ENCODE measurements around the gene CLMN. TPM values are rescaled to one million over a fixed set of nuclear protein-coding genes. Genes with fewer than 3 reads are reported as not detected.

CLMN gene
- total and polyA plus RNA-seq, 9 of the 15 experiments (the other 6 are each of a cell fraction or from before 2014, with no cell fraction given): 0.01 to 0.18 (median 0.07) TPM; not detected in 4

- intact Hi-C loops (cut with micrococcal nuclease) (loop anchor here (1.0 to 10.0 kb wide), 2 partner anchors 102 to 508 kb away; no protein-coding TSS in a partner anchor), in situ Hi-C loops (cut with MboI) (no loop called here)
- no TSS peak for BruUV-seq (replicated peaks)
- Histone ChIP-seq H3K4me1 (replicated peaks in 1 of 2; ENCODE audit: control insufficient read depth in 2 of 2, insufficient read depth in 2 of 2, low read length in 2 of 2) (no peaks in the 10 kb centered on the region), H3K79me2 (ENCODE audit: control insufficient read depth, insufficient read depth, low read length) (no peaks in the 10 kb centered on the region), H3K27me3 (ENCODE audit: control insufficient read depth in 2 of 2, insufficient read depth in 2 of 2, low read length in 2 of 2) (peaks cover 3 to 14% of the 10 kb centered on the region in 2 experiments; a peak in 3 of 5 replicates), H3K4me2 (ENCODE audit: insufficient read depth, low read length) (no peak overlapping the region), H3K9ac (ENCODE audit: insufficient read depth in 1 of 2, low read depth in 2 of 2, low read length in 2 of 2) (no peak overlapping the region), H3K27ac (ENCODE audit: extremely low read depth, low read depth, low read length) (no peak overlapping the region), H3K9me1 (ENCODE audit: control insufficient read depth, insufficient read depth, low read length) (no peaks in the 10 kb centered on the region), H3K36me3 (ENCODE audit: control insufficient read depth, insufficient read depth, low read length) (no peaks in the 10 kb centered on the region), H3K4me3 (no peak overlapping the region), H3K9me3 (replicated peaks; ENCODE audit: control insufficient read depth, insufficient read depth, low read depth, low read length) (no peaks in the 10 kb centered on the region), H2AFZ (ENCODE audit: low read depth, low read length) (no peak overlapping the region), H4K20me1 (replicated peaks; ENCODE audit: control insufficient read depth, insufficient read depth, low read length) (no peaks in the 10 kb centered on the region)
- no peak for ATAC-seq
- CTCF ChIA-PET (ENCODE audit: low intra/inter-chr PET ratio): interaction anchor here (0.8 kb wide), 1 partner anchor 508 kb away, joined by 4 read pairs; no protein-coding TSS in a partner anchor
- no peak for FAIRE-seq
- WGBS (ENCODE audit: insufficient coverage, low coverage, missing lambda C conversion rate): 50% methylated on average over 2 of the region's 2 CpGs
- no peak for DNase-seq (ENCODE audit: extremely low read depth in 1 of 4, low spot score in 3 of 4)
- POLR2A ChIA-PET: no interaction called here
- TF ChIP-seq RBM25 (IDR thresholded peaks at IDR 0.05; ENCODE audit: low read depth, low read length, severe bottlenecking) (peak; percentile 74), ZNF280A (IDR thresholded peaks at IDR 0.05; ENCODE audit: low read depth, partially characterized antibody) (no peak), ZNF512 (tag; IDR thresholded peaks at IDR 0.05) (peak; percentile 82), ESRRA (IDR thresholded peaks at IDR 0.05; ENCODE audit: borderline replicate concordance, low read depth) (peak; percentile 63; the same call in 1 of the 2 replicates)
Measured at GRCh38 chr14:95196826-95197545, 122.7 kb downstream of the CLMN start.

All from K562 (cell line).